ENCODE data around the gene GLO1. TPM values are rescaled to one million over a fixed set of nuclear protein-coding genes. Genes with fewer than 3 reads are reported as not detected.

GLO1 gene
- total RNA-seq, 1 donor, result 150 TPM

GRCh38 chr6:38686270-38687042 lies 16.5 kb downstream of the GLO1 start:
- DNase-seq (ENCODE audit: low read depth), result no peak
- H3K4me3 ChIP-seq (ENCODE audit: low read depth, low read length), result no peak overlapping the region
- TF ChIP-seq, protein P1, sequence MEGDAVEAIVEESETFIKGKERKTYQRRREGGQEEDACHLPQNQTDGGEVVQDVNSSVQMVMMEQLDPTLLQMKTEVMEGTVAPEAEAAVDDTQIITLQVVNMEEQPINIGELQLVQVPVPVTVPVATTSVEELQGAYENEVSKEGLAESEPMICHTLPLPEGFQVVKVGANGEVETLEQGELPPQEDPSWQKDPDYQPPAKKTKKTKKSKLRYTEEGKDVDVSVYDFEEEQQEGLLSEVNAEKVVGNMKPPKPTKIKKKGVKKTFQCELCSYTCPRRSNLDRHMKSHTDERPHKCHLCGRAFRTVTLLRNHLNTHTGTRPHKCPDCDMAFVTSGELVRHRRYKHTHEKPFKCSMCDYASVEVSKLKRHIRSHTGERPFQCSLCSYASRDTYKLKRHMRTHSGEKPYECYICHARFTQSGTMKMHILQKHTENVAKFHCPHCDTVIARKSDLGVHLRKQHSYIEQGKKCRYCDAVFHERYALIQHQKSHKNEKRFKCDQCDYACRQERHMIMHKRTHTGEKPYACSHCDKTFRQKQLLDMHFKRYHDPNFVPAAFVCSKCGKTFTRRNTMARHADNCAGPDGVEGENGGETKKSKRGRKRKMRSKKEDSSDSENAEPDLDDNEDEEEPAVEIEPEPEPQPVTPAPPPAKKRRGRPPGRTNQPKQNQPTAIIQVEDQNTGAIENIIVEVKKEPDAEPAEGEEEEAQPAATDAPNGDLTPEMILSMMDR (IDR thresholded peaks at IDR 0.05; ENCODE audit: insufficient read depth, low read length), result no peak

DNA sequence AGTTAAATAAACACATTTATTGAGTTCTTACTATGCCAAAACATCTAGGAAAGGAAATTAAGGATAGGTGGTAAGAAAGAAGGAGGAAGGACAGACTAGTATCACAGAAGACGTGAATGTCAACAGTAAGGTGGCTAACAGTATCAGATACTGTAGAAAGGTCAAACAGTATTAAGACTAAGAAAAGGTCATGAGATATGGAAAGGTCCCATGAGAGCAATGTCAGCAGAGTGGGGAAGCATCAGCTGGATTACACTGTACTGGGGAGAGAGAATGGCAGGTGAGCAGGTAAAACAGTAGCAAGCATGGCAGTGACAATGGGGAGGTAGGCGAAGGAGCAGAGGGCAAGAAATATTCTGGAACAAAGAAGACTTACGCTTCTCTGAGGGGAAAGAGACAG lies 18.0 kb downstream of the GLO1 start:
- no peak overlapping the region for H3K4me3 ChIP-seq (ENCODE audit: low read depth, low read length)
- no peak for DNase-seq (ENCODE audit: low read depth)

GRCh38 chr6:38684237-38684636 lies 18.7 kb downstream of the GLO1 start:
- H3K4me3 ChIP-seq (ENCODE audit: low read depth, low read length), result no peak overlapping the region
- no peak for DNase-seq (ENCODE audit: low read depth)
- TF ChIP-seq, protein P1 (IDR thresholded peaks at IDR 0.05; ENCODE audit: insufficient read depth, low read length), result no peak

More for the DNA sequence above, 18.0 kb downstream of the GLO1 start:
- TF ChIP-seq, protein P1 (IDR thresholded peaks at IDR 0.05; ENCODE audit: insufficient read depth, low read length), result no peak

DNA sequence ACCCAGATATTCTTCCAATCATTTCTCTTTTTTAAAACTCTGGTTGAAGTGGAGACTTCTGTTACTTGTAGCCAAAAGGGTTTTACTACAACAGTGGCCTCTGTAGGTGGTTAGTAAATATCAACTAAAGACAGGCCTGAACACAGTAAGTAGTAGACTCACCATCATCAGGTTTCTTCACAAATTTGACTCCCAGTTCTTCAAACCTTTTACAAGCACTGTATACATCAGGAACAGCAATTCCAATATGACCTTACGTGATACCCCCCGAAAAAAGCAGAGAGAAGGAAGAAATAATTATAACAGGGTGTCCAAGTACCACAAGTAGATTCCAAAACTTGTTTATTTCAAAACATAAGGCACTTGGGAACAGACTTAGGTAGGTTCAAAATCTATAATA lies 21.1 kb downstream of the GLO1 start:
- TF ChIP-seq, protein P1 (IDR thresholded peaks at IDR 0.05; ENCODE audit: insufficient read depth, low read length), result no peak
- no peak for DNase-seq (ENCODE audit: low read depth)
- H3K4me3 ChIP-seq (ENCODE audit: low read depth, low read length), result no peak overlapping the region

DNA sequence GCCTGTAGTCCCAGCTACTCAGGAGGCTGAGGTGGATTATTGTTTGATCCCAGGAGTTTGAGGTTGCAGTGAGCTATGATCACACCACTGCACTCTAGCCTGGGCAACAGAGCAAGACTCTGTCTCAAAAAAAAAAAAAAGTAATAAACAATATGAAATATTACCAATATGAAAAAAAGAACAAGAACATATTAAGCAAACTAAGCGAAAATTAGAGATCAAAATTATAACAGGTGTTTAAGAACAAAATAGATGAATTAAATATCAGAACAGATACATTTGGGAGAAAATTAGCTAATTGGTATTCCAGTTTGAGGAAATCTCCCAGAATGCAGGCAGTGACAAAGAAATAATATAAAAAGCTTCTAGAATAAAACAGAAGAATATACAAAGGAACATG lies 23.3 kb downstream of the GLO1 start:
- H3K4me3 ChIP-seq (ENCODE audit: low read depth, low read length), result no peak overlapping the region
- no peak for DNase-seq (ENCODE audit: low read depth)
- TF ChIP-seq, protein P1 (IDR thresholded peaks at IDR 0.05; ENCODE audit: insufficient read depth, low read length), result no peak

DNA sequence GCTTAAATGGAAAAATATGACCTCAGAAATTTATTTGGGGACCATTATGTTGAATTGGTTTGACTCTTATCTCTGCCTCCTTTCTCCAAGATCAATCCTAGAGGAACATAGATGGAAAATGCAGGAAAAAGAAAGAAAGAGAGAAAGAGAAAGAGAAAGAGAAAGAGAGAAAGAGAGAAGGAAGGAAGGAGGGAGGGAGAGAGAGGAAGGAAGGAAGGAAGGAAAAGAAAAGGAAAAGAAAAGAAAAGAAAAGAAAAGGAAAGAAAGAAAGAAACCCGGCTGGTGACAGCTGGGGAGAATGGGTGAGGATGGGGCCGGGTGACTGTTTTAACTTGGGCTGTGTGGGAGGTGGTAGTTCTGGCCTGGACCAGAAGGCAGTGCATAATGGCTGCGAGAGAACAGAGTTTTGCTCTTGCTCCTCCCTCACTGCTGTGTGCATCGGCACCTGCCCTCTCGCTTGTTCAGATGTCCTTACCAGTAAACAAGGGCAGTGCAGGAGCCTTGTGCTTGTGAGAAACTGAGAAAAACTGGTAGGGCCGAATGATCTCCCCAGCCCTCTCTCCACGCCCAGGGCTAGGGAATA lies 24.7 kb downstream of the GLO1 start:
- no peak for DNase-seq (ENCODE audit: low read depth)
- TF ChIP-seq, protein P1 (IDR thresholded peaks at IDR 0.05; ENCODE audit: insufficient read depth, low read length), result no peak
- no peak overlapping the region for H3K4me3 ChIP-seq (ENCODE audit: low read depth, low read length)
